Measurements from ENCODE around the gene COL9A2.

Gene COL9A2

DNA sequence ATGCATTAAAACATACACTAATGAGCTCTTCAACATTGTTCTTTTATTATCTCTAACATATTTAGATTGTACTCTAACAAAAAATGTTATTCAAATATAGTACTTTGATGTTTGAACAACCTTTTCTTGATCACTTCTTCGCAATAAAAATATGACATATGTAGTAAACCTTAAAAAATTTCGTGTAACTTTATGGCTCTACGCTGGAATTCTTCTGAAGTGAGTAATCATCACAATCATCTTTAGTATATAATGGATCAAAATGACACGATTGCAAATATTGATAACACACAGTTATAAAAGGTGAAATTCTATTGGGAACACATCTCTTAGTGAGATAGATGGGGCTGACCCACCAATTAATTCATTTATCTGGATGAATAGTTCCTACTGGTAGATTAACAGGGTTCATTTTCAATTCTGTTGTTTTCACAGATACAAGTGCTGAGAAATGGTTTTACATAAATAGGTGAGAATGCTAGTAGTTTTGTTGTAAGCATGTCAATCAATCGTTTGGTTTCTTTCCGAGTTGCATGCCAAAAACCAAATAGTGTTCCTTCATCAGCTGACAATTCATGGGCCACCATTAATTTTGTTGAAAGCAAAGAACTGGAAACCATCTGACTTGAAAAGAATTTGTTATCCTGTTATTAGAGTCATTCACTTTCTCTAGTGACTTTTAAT lies 60.5 kb downstream of the COL9A2 start:
- DNase-seq, result no peak

- DNase-seq, result no peak
These were observed 61.9 kb downstream of the COL9A2 start for GRCh38 chr1:40255231-40255630.

- DNase-seq, result no peak
These were observed 64.5 kb downstream of the COL9A2 start for GRCh38 chr1:40252601-40253000.

DNA sequence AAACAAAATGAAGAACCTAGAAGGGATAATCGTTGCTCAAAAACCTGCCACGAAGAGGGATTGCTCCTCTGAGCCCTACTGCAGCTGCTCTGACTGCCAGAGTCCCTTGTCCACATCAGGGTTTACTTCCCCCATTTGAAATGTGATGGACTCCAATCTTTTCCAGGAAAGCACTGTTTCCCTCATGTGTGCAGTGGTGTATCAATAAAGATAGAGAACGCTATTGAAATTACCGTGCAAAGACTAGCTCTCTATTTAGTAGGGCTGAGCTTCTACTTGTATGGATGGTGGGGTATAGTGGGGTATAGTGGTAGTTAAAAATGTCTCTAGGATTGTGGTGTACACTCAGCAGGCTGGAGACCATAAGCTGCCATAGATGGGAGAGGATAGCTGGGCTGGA lies 65.6 kb downstream of the COL9A2 start:
- no peak for DNase-seq

Data from activated effector memory CD4-positive, alpha-beta T cell treated with anti-CD3 and anti-CD28 coated beads, Interleukin-2, amount 50 U/mL, for 16 hours (primary cell).